ENCODE measurements around the gene MINDY4. TPM values are rescaled to one million over a fixed set of nuclear protein-coding genes. Genes with fewer than 3 reads are reported as not detected.

MINDY4 gene
- total RNA-seq, 1 experiment from 2014 or later: 2.1 TPM

DNA sequence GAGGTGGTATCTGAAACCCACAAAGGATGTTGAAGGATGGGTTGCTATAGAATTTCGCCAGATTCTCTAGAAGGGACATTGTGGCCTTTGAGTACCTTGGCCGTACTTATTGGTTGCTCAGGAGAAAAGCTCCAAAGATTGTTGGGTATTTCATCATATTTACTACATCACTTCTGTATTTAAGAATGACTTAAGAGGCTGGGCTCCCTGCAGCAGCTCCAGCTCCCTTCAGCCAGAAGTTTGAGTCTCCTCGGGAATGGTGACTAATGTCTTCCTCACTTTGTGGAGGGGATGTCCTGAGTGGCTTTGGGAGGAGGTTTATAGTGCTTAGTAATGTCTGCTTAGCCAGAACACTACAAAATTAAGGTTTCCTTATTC is 18.1 kb downstream of the MINDY4 start:
- Histone ChIP-seq H3K4me1 (no peaks in the 10 kb centered on the region; the same call in 1 of the 2 replicates), H3K9me3 (no peaks in the 10 kb centered on the region), H3K4me3 (ENCODE audit: low read depth, low read length) (no peak overlapping the region), H3K36me3 (ENCODE audit: control insufficient read depth, insufficient read depth, low read length) (no peaks in the 10 kb centered on the region), H3K27me3 (replicated peaks; ENCODE audit: control insufficient read depth, insufficient read depth, low read length) (no peaks in the 10 kb centered on the region)
- no peaks in the 10 kb centered on the region for H3K27me3 Mint-ChIP-seq (ENCODE audit: insufficient read depth, unreplicated experiment)
- no peak overlapping the region for H3K4me3 Mint-ChIP-seq (ENCODE audit: unreplicated experiment)
- TF ChIP-seq CTCF (IDR thresholded peaks at IDR 0.05; ENCODE audit: insufficient read depth in 1 of 2, low read depth in 1 of 2, low read length in 1 of 2, severe bottlenecking in 1 of 2, unreplicated experiment in 1 of 2): no peak
- intact Hi-C loops (cut with micrococcal nuclease; ENCODE audit: unreplicated experiment): no loop called here
- H3K36me3 Mint-ChIP-seq (ENCODE audit: insufficient read depth, unreplicated experiment): no peaks in the 10 kb centered on the region
- CTCF ChIA-PET: no interaction called here
- no TSS peak for BruUV-seq (replicated peaks)
- DNase-seq: no peak
- H3K9me3 Mint-ChIP-seq (ENCODE audit: unreplicated experiment): no peaks in the 10 kb centered on the region
- POLR2A ChIA-PET: no interaction called here
- H3K4me1 Mint-ChIP-seq (ENCODE audit: low read depth, unreplicated experiment): peaks cover 2% of the 10 kb centered on the region
- no peak overlapping the region for H3K27ac Mint-ChIP-seq (ENCODE audit: unreplicated experiment)

- Histone ChIP-seq H3K27me3 (replicated peaks; ENCODE audit: control insufficient read depth, insufficient read depth, low read length) (no peaks in the 10 kb centered on the region), H3K36me3 (ENCODE audit: control insufficient read depth, insufficient read depth, low read length) (no peaks in the 10 kb centered on the region), H3K9me3 (no peaks in the 10 kb centered on the region), H3K4me3 (ENCODE audit: low read depth, low read length) (no peak overlapping the region), H3K4me1 (peaks cover 10% of the 10 kb centered on the region)
- POLR2A ChIA-PET: no interaction called here
- CTCF ChIA-PET: interaction anchor here (0.9 kb wide), 1 partner anchor 148 kb away, joined by 3 read pairs; no protein-coding TSS in a partner anchor
- H3K36me3 Mint-ChIP-seq (ENCODE audit: insufficient read depth, unreplicated experiment): no peaks in the 10 kb centered on the region
- BruUV-seq (replicated peaks): no TSS peak
- no peak overlapping the region for H3K4me3 Mint-ChIP-seq (ENCODE audit: unreplicated experiment)
- intact Hi-C loops (cut with micrococcal nuclease; ENCODE audit: unreplicated experiment): no loop called here
- H3K9me3 Mint-ChIP-seq (ENCODE audit: unreplicated experiment): no peaks in the 10 kb centered on the region
- TF ChIP-seq CTCF (IDR thresholded peaks at IDR 0.05; ENCODE audit: insufficient read depth in 1 of 2, low read depth in 1 of 2, low read length in 1 of 2, severe bottlenecking in 1 of 2, unreplicated experiment in 1 of 2): no peak
- H3K4me1 Mint-ChIP-seq (ENCODE audit: low read depth, unreplicated experiment): peaks cover 9% of the 10 kb centered on the region
- DNase-seq: no peak
- H3K27me3 Mint-ChIP-seq (ENCODE audit: insufficient read depth, unreplicated experiment): no peaks in the 10 kb centered on the region
- H3K27ac Mint-ChIP-seq (ENCODE audit: unreplicated experiment): no peak overlapping the region
These were observed 19.1 kb downstream of the MINDY4 start for GRCh38 chr7:30790356-30790755.

GRCh38 chr7:30791114-30791513 is 19.9 kb downstream of the MINDY4 start:
- no TSS peak for BruUV-seq (replicated peaks)
- no peak overlapping the region for H3K4me3 ChIP-seq (ENCODE audit: low read depth, low read length)
- H3K9me3 ChIP-seq: no peaks in the 10 kb centered on the region
- no peak for DNase-seq
- intact Hi-C loops (cut with micrococcal nuclease; ENCODE audit: unreplicated experiment): no loop called here
- H3K4me1 ChIP-seq: peaks cover 18% of the 10 kb centered on the region
- H3K27ac Mint-ChIP-seq (ENCODE audit: unreplicated experiment): no peak overlapping the region
- ChIA-PET POLR2A (no interaction called here), CTCF (interaction anchor here (0.9 to 1.3 kb wide), 2 partner anchors 43 to 148 kb away, joined by 3 to 6 read pairs; no protein-coding TSS in a partner anchor)
- H3K27me3 Mint-ChIP-seq (ENCODE audit: insufficient read depth, unreplicated experiment): no peaks in the 10 kb centered on the region
- no peak overlapping the region for H3K4me3 Mint-ChIP-seq (ENCODE audit: unreplicated experiment)
- peak in 1 of 2 experiments; percentile 7 for TF ChIP-seq CTCF (IDR thresholded peaks at IDR 0.05; ENCODE audit: insufficient read depth in 1 of 2, low read depth in 1 of 2, low read length in 1 of 2, severe bottlenecking in 1 of 2, unreplicated experiment in 1 of 2)
- H3K36me3 ChIP-seq (ENCODE audit: control insufficient read depth, insufficient read depth, low read length): no peaks in the 10 kb centered on the region
- H3K36me3 Mint-ChIP-seq (ENCODE audit: insufficient read depth, unreplicated experiment): no peaks in the 10 kb centered on the region
- no peaks in the 10 kb centered on the region for H3K27me3 ChIP-seq (replicated peaks; ENCODE audit: control insufficient read depth, insufficient read depth, low read length)
- H3K4me1 Mint-ChIP-seq (ENCODE audit: low read depth, unreplicated experiment): peaks cover 13% of the 10 kb centered on the region
- no peaks in the 10 kb centered on the region for H3K9me3 Mint-ChIP-seq (ENCODE audit: unreplicated experiment)
